Gastroesophageal sphincter (tissue), 4 donors: ENCODE measurements around the gene KCNIP4. TPM values are rescaled to one million over a fixed set of nuclear protein-coding genes. Genes with fewer than 3 reads are reported as not detected.

ENCODE experiments used
- ATAC-seq: fragments of 150-250 bp; one replicate; pipeline ENCODE4 v1.9.1; 2016; ENCODE audit warnings: mild to moderate bottlenecking, moderate library complexity
- H3K27ac ChIP-seq, 4 donors: fragments of 200-600 bp; sonication (generic) in 3 of 4; 1 replicate in 3 of 4; 2 replicates in 1 of 4; pipeline ENCODE4 v1.5.1; 2016 to 2019
- H3K27me3 ChIP-seq: fragments of 200-600 bp; sonication (generic); one replicate; pipeline ENCODE4 v1.5.1; 2019
- H3K36me3 ChIP-seq, 2 donors: fragments of 200-600 bp; sonication (generic); one replicate each; pipeline ENCODE4 v1.5.1; 2019; ENCODE audit warnings: control low read depth in 1 of 2
- H3K4me1 ChIP-seq, 3 donors: fragments of 200-600 bp; sonication (generic); 1 replicate in 2 of 3; 2 replicates in 1 of 3; pipeline ENCODE4 v1.5.1; 2016 to 2019; ENCODE audit warnings: control low read depth in 2 of 3
- H3K4me3 ChIP-seq, 2 donors: fragments of 200-600 bp; sonication (generic); one replicate each; pipeline ENCODE4 v1.5.1; 2019; ENCODE audit warnings: mild to moderate bottlenecking in 1 of 2, moderate library complexity in 1 of 2
- H3K9me3 ChIP-seq, 3 donors: fragments of 200-600 bp; sonication (generic); one replicate each; pipeline ENCODE4 v1.5.1; 2017 to 2019; ENCODE audit warnings: control low read depth in 2 of 3
- EP300 ChIP-seq: sonication (generic); formaldehyde crosslinking; IDR thresholded peaks from one replicate; pipeline ENCODE4 v1.6.1; 2017; ENCODE audit warnings: antibody characterized with exemption, mild to moderate bottlenecking
- POLR2A ChIP-seq, 2 donors: fragments of 450-650 bp; IDR thresholded peaks; one replicate each; pipeline ENCODE4 v1.6.1; 2017; ENCODE audit warnings: antibody characterized with exemption in 2 of 2, mild to moderate bottlenecking in 2 of 2, moderate library complexity in 1 of 2
- POLR2AphosphoS5 ChIP-seq: sonication (generic); formaldehyde crosslinking; IDR thresholded peaks from one replicate; pipeline ENCODE4 v1.6.1; 2017; ENCODE audit warnings: antibody characterized with exemption
- WGBS, 2 donors: methylation state at CpG; one replicate each; pipeline ENCODE4 v1.1.5; 2018; ENCODE audit warnings: low coverage in 1 of 2; 5-methylcytosine and 5-hydroxymethylcytosine counted together
- total RNA-seq, 4 donors: library from RNA; depleted of rRNA; stranded (reverse); fragments of >200 nt; gene quantifications; one replicate each; pipeline ENCODE4 v1.1.0, GENCODE V29; 2016
- TF ChIP-seq, protein P1 (sequence below), 4 experiments: fragments of 200-600 bp in 2 of 4; fragments of 450-650 bp in 2 of 4; sonication (generic) in 1 of 4; IDR thresholded peaks; one replicate each; pipeline ENCODE4 v1.5.1; 2017 to 2019; ENCODE audit warnings: antibody characterized with exemption in 4 of 4, mild to moderate bottlenecking in 2 of 4, moderate library complexity in 2 of 4

KCNIP4 gene
- total RNA-seq, 4 donors from 2014 or later = 0.23 to 0.59 (median 0.54) TPM; not detected in 1

DNA sequence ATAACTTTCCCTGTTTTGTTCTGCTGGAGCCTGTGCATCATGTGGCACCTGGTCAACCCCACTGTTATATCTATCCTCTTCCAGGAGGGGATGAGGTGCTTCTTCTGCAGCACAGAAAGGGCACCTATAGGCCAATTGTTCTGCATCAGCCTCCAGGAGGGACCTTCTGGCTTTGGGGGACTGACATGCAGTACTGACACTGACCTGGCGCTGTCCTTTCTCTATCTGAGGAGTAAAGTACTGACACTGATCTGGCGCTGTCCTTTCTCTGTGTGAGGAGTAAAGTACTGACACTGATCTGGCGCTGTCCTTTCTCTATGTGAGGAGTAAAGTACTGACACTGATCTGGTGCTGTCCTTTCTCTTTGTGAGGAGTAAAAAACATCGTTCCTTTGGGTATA lies 749.9 kb downstream of the KCNIP4 start:
- TF ChIP-seq POLR2AphosphoS5 = no peak
- TF ChIP-seq, protein P1, sequence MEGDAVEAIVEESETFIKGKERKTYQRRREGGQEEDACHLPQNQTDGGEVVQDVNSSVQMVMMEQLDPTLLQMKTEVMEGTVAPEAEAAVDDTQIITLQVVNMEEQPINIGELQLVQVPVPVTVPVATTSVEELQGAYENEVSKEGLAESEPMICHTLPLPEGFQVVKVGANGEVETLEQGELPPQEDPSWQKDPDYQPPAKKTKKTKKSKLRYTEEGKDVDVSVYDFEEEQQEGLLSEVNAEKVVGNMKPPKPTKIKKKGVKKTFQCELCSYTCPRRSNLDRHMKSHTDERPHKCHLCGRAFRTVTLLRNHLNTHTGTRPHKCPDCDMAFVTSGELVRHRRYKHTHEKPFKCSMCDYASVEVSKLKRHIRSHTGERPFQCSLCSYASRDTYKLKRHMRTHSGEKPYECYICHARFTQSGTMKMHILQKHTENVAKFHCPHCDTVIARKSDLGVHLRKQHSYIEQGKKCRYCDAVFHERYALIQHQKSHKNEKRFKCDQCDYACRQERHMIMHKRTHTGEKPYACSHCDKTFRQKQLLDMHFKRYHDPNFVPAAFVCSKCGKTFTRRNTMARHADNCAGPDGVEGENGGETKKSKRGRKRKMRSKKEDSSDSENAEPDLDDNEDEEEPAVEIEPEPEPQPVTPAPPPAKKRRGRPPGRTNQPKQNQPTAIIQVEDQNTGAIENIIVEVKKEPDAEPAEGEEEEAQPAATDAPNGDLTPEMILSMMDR (IDR thresholded peaks at IDR 0.05) = no peak
- no peak for TF ChIP-seq EP300
- TF ChIP-seq POLR2A (IDR thresholded peaks at IDR 0.05) = no peak
- no peaks in the 10 kb centered on the region for H3K9me3 ChIP-seq
- 75 to 100% methylated on average over 1 of the region's 4 CpGs for WGBS, 2 donors
- H3K4me3 ChIP-seq = no peak overlapping the region
- H3K36me3 ChIP-seq = no peaks in the 10 kb centered on the region
- H3K27ac ChIP-seq = no peak overlapping the region
- H3K4me1 ChIP-seq = no peaks in the 10 kb centered on the region
- no peaks in the 10 kb centered on the region for H3K27me3 ChIP-seq
- no peak for ATAC-seq

- no peaks in the 10 kb centered on the region for H3K27me3 ChIP-seq
- no peak for ATAC-seq
Observed at GRCh38 chr4:21195682-21196081, 752.9 kb downstream of the KCNIP4 start.

DNA sequence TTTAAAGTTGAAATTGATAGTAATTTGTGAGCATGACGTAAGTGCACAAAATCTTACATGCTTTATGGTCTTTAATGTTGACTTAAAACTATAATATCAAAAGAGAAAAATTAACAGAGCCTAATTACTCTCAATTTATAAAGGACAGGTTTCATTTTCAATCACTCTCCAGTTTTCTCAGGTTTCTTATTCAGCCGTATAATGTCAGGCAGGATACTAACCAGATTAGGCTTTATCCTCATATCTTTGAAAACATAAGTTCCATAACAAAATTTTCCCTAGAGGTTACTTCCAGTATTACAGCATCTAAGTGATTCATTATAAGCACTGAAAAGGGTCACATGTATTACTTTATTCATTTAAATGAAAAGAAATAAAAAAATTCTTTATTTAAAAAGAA lies 756.2 kb downstream of the KCNIP4 start:
- no peaks in the 10 kb centered on the region for H3K27me3 ChIP-seq
- no peak for ATAC-seq
- H3K36me3 ChIP-seq = no peaks in the 10 kb centered on the region
- no peaks in the 10 kb centered on the region for H3K9me3 ChIP-seq
- TF ChIP-seq, protein P1 (IDR thresholded peaks at IDR 0.05) = no peak
- no peak overlapping the region for H3K4me3 ChIP-seq
- H3K27ac ChIP-seq = no peak overlapping the region
- 83 to 100% methylated on average over 2 of the region's 2 CpGs for WGBS, 2 donors
- no peaks in the 10 kb centered on the region for H3K4me1 ChIP-seq

More at GRCh38 chr4:21195682-21196081, 752.9 kb downstream of the KCNIP4 start:
- TF ChIP-seq EP300 (no peak), POLR2AphosphoS5 (no peak), POLR2A (IDR thresholded peaks at IDR 0.05) (no peak)
- TF ChIP-seq, protein P1 (IDR thresholded peaks at IDR 0.05) = no peak
- Histone ChIP-seq H3K36me3 (no peaks in the 10 kb centered on the region), H3K9me3 (no peaks in the 10 kb centered on the region), H3K4me1 (no peaks in the 10 kb centered on the region), H3K27ac (no peak overlapping the region), H3K4me3 (no peak overlapping the region)
- WGBS, 2 donors = 74 to 84% methylated on average over 6 of the region's 6 CpGs

DNA sequence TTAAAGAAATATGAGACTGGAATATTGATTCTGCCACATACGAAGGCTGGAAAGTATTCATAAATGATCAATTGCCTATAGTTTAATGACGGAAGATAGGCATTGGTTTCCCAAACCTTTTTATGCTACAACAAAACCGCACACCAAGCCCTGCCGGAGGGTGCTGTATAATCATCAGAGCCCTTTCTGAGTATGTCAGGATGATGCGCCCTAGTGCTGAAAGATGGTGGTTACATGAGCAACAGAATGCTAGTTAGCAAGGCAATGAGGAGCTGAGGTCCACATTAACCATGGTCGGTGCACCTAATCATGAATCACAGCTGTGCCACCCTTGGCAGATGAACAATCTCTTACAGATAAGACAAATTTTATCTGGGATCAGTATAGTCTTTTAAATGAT lies 757.3 kb downstream of the KCNIP4 start:
- Histone ChIP-seq H3K36me3 (no peaks in the 10 kb centered on the region), H3K27me3 (no peaks in the 10 kb centered on the region), H3K4me3 (no peak overlapping the region), H3K9me3 (no peaks in the 10 kb centered on the region), H3K4me1 (no peaks in the 10 kb centered on the region), H3K27ac (no peak overlapping the region)
- TF ChIP-seq, protein P1 (IDR thresholded peaks at IDR 0.05) = no peak
- TF ChIP-seq POLR2AphosphoS5 (no peak), POLR2A (IDR thresholded peaks at IDR 0.05) (no peak)
- WGBS, 2 donors = 67 to 80% methylated on average over 4 to 6 of the region's 6 CpGs
- ATAC-seq = no peak

- ATAC-seq = no peak
- Histone ChIP-seq H3K27me3 (no peaks in the 10 kb centered on the region), H3K36me3 (no peaks in the 10 kb centered on the region), H3K4me3 (no peak overlapping the region), H3K27ac (no peak overlapping the region), H3K4me1 (no peaks in the 10 kb centered on the region), H3K9me3 (no peaks in the 10 kb centered on the region)
- TF ChIP-seq, protein P1 (IDR thresholded peaks at IDR 0.05) = no peak
- TF ChIP-seq POLR2A (IDR thresholded peaks at IDR 0.05) (no peak), EP300 (no peak), POLR2AphosphoS5 (no peak)
- WGBS, 2 donors = 56 to 92% methylated on average over 2 of the region's 2 CpGs
Observed at GRCh38 chr4:21184788-21185187, 763.8 kb downstream of the KCNIP4 start.
